NB4 (cell line): Measurements from ENCODE around the gene SND1.

ENCODE experiments used
- MYC ChIP-seq: IDR thresholded peaks from 2 replicates; pipeline ENCODE4 v1.6.1; 2011; ENCODE audit warnings: low read depth, low read length
- POLR2A ChIP-seq: IDR thresholded peaks from 2 replicates; pipeline ENCODE4 v1.6.1; 2011; ENCODE audit warnings: mild to moderate bottlenecking; ENCODE audit not compliant: insufficient read length; ENCODE audit errors: extremely low read depth
- TF ChIP-seq, protein P1 (sequence below): IDR thresholded peaks from one replicate; pipeline ENCODE4 v1.5.1; 2012; ENCODE audit warnings: low read depth, low read length
- TF ChIP-seq, protein P2 (sequence below): IDR thresholded peaks from 2 replicates; pipeline ENCODE4 v1.6.1; 2011; ENCODE audit warnings: low read depth, low read length

GRCh38 chr7:127968547-127968946 is 316.6 kb downstream of the SND1 start:
- TF ChIP-seq, protein P1, sequence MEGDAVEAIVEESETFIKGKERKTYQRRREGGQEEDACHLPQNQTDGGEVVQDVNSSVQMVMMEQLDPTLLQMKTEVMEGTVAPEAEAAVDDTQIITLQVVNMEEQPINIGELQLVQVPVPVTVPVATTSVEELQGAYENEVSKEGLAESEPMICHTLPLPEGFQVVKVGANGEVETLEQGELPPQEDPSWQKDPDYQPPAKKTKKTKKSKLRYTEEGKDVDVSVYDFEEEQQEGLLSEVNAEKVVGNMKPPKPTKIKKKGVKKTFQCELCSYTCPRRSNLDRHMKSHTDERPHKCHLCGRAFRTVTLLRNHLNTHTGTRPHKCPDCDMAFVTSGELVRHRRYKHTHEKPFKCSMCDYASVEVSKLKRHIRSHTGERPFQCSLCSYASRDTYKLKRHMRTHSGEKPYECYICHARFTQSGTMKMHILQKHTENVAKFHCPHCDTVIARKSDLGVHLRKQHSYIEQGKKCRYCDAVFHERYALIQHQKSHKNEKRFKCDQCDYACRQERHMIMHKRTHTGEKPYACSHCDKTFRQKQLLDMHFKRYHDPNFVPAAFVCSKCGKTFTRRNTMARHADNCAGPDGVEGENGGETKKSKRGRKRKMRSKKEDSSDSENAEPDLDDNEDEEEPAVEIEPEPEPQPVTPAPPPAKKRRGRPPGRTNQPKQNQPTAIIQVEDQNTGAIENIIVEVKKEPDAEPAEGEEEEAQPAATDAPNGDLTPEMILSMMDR: no peak
- no peak for TF ChIP-seq POLR2A
- TF ChIP-seq, protein P2, sequence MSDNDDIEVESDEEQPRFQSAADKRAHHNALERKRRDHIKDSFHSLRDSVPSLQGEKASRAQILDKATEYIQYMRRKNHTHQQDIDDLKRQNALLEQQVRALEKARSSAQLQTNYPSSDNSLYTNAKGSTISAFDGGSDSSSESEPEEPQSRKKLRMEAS: no peak
- no peak for TF ChIP-seq MYC
